Renal cortical epithelial cell (primary cell): Measurements from ENCODE around the gene KIAA1755. TPM values are rescaled to one million over a fixed set of nuclear protein-coding genes. Genes with fewer than 3 reads are reported as not detected.

Experiments used
- DNase-seq: peaks from one replicate; pipeline ENCODE4 v3.0.0-alpha.2; 2011; ENCODE audit warnings: low read depth
- total RNA-seq: library from RNA; depleted of rRNA; stranded (reverse); fragments of >200 nt; gene quantifications from 2 replicates; pipeline ENCODE4 v1.2.3, GENCODE V29; 2014

The KIAA1755 gene
- total RNA-seq, 1 donor from 2014 or later: not detected

- DNase-seq: no peak
These were observed 94.4 kb downstream of the KIAA1755 start for GRCh38 chr20:38165966-38166702.

DNA sequence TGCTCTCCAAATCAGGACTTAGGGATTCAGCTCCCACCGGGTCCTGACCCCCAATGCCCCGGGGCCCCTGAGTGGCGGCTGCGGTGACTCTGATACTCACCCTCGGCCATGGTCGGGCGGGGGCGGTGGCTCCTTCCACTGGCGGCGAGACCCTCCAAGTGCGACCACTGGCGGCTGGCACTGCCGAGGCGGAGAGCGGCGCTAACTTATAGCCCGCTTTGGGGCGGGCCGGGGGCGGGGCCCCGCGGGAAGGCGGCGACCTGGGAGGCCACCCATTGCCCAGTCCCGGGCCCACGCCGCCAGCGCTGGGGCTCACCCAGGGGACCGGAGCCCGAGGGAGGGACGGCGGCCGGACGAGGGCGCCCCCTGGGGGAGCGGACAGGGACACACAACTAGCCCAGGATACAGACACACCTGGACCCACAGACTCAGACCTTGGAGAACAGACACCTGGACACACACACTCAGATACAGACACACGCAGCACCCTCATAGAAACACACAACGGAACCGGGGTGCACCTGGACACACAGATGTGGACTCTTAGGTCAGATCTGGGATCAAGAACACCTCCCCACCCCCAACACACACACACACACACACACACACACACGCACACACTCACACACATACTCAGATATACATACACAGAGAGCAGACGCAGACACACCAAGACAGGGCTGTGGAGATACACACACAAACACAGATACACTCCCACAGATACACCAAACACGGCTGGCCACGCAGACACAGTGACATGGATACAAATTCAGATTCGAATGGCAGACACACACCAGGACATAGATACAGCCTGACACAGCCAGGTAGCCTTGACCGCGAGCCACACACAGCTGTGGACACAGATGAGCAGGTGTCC is 95.2 kb downstream of the KIAA1755 start, which contains the start of gene TGM2:
Gene TGM2, minus strand, starts transcription at position 182 of the 877 bp plus-strand sequence. Its CDS starts 72 bp downstream, at position 110.
- DNase-seq: peak; percentile 58

DNA sequence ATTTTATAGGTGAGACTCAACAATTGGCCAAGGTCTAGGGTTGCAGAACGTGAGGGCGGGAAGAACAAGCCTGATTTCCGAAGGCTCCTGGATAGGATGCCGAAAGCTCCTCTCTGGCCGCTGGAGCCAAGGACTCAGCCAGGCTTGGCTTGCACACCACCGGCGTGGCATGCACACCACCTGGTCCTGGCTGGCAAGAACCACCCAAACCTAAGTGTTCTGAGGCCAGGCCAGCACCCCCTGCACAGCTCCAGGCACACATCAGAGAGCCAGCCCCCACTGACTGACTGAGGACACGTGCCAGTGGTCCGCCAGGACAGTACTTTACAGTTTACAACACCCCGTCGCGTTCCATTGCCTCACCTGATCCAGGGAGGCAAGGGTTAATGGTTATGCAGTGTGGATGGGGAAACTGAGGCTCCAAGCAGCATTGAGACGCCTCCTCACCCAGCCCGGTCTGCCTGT is 95.9 kb downstream of the KIAA1755 start:
- no peak for DNase-seq

GRCh38 chr20:38164069-38164468 is 96.5 kb downstream of the KIAA1755 start:
- DNase-seq: no peak

- no peak for DNase-seq
These were observed 97.4 kb downstream of the KIAA1755 start for GRCh38 chr20:38162878-38163875.

GRCh38 chr20:38162149-38162548 is 98.4 kb downstream of the KIAA1755 start:
- no peak for DNase-seq

DNA sequence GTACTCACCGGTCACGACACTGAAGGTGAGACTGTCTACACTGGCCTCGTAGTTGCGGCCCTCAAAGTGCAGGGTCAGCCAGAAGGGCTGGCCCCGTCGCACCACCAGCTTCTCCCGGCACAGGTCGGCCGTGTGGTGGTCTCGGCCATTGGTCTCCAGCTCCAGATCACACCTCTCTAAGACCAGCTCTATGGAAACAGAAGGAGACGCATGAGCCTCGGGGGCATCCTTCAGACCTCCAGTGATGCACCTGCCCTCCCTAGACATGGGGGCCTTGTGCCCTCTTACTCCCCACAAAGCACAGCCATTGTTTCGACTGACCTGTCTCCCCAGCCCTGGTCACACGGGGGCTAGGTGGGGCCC is 99.1 kb downstream of the KIAA1755 start:
- DNase-seq: no peak

Other genes starting within 250 kb of the KIAA1755 start
- 14.4 and 20.6 TPM in 2 replicates for gene TTI1, start 227.3 kb downstream of the KIAA1755 start, total RNA-seq
- gene RPRD1B, start 227.0 kb downstream of the KIAA1755 start, total RNA-seq: 10.1 and 21.3 TPM in 2 replicates
- 141 and 245 TPM in 2 replicates for gene TGM2, start 95.5 kb downstream of the KIAA1755 start, total RNA-seq
- gene BPI, start 43.4 kb upstream of the KIAA1755 start, total RNA-seq: not detected in 2 replicates
- 0.35 and 12.6 TPM in 2 replicates for gene LBP, start 85.7 kb upstream of the KIAA1755 start, total RNA-seq
- gene SNHG17, start 174.6 kb upstream of the KIAA1755 start, total RNA-seq: 8.0 and 9.3 TPM in 2 replicates
- gene RALGAPB, start 212.1 kb upstream of the KIAA1755 start, total RNA-seq: 23.3 and 48.4 TPM in 2 replicates